ENCODE results near the gene CCDC157. TPM values are rescaled to one million over a fixed set of nuclear protein-coding genes. Genes with fewer than 3 reads are reported as not detected.

Gene CCDC157
- total RNA-seq: 1 to 10 TPM; 6.1 to 7.2 TPM
- polyA plus RNA-seq (2013, experiment 1 of 2): 6.6 TPM
- 4.5 TPM for polyA plus RNA-seq (2013, experiment 2 of 2)
- long read RNA-seq, experiment 1, partial matches to known transcripts: 0 of 2 reads
- long read RNA-seq, experiment 1, other reads (novel, unspliced or antisense): 1 of 2 reads
- long read RNA-seq, experiment 2, partial matches to known transcripts: 2 of 16 reads
- long read RNA-seq, experiment 2, other reads (novel, unspliced or antisense): 11 of 16 reads
- long read RNA-seq, experiment 3, transcript CCDC157-202 (3 exons, 1,759 nt): major isoform, 10 of 23 reads
- long read RNA-seq, experiment 3, transcript CCDC157-201 (12 exons, 3,001 nt): minor isoform, 5 of 23 reads
- long read RNA-seq, experiment 3, partial matches to known transcripts: 2 of 23 reads
- long read RNA-seq, experiment 3, other reads (novel, unspliced or antisense): 6 of 23 reads
- long read RNA-seq, experiment 4, partial matches to known transcripts: 0 of 5 reads
- long read RNA-seq, experiment 4, other reads (novel, unspliced or antisense): 2 of 5 reads

DNA sequence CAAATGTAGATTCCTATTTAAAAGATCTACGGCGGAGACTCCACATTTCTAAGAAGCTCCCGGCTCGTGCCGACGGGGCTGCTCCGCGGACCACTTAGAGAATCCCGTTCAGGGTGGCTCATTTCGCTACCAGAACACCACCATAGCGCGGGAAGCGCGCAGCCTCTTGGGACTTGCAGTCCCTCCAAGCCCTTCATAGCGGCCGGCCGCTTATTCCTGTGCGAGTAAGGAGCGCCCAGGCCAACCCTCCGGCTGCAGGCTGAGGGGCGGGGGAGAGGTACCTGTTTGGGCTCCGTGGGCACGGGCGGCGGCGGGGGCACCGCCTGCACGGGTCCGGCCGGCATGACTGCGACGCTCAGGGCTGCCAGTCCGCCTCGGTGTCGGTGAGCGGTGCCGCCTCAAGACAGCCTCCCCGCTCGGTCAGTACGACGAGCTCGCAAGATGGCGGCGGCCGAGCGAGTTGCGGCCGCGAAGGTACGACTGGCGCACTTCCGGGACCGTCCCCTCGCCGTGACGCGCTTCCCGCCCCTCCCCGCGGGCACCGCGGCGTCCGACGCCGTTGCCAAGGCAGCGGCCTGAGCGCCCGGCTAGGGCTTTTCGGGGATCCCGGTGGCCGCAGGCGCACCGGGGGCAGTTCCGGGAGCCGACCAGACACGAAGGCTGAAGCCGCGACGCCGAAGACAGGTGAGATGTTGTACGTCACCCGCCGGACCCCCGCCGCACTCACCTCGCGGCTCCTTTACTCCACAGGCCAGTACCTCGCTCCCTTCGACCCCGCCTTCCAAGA, at the start of gene CCDC157, which contains the start of gene SF3A1:
CCDC157 (plus strand) TSS at position 559 of the 787 bp plus-strand sequence. CDS start 8,994 bp downstream, outside the sequence.
SF3A1 (minus strand) TSS at position 446 of the 787 bp plus-strand sequence; CDS start at position 344, 102 bp downstream.
- Histone ChIP-seq H3K36me3 (ENCODE audit: control insufficient read depth, insufficient read depth, low read length) (peaks cover 23% of the 10 kb centered on the region), H3K27me3 (ENCODE audit: control insufficient read depth, insufficient read depth, low read length, poor library complexity, severe bottlenecking) (no peaks in the 10 kb centered on the region), H3K4me3 (ENCODE audit: low read length) (peak within 1 kb of the TSS; percentile 99), H3K9ac (ENCODE audit: extremely low read depth, low read length, poor library complexity, severe bottlenecking) (peak within 1 kb of the TSS; percentile 94), H3K27ac (ENCODE audit: low read depth, low read length) (peak within 1 kb of the TSS; percentile 95), H3K4me1 (ENCODE audit: control insufficient read depth, insufficient read depth, low read length) (peaks cover 5% of the 10 kb centered on the region), H3K9me3 (ENCODE audit: control insufficient read depth, low read length) (no peaks in the 10 kb centered on the region)
- peaks cover 19% of the 10 kb centered on the region for H3K36me3 Mint-ChIP-seq (ENCODE audit: low read depth)
- no peak for TF ChIP-seq CTCF (conservative IDR thresholded peaks at IDR 0.05)
- 0 to 1% methylated on average over 37 to 91 of the region's 91 CpGs for WGBS, 2 experiments (ENCODE audit: insufficient coverage in 1 of 2, insufficient read length in 1 of 2)
- peak; percentile 96 for DNase-seq
- peaks cover 25% of the 10 kb centered on the region for H3K4me1 Mint-ChIP-seq
- H3K4me3 Mint-ChIP-seq: peak within 1 kb of the TSS; percentile 97
- peaks cover 2% of the 10 kb centered on the region for H3K27me3 Mint-ChIP-seq (ENCODE audit: insufficient read depth)
- no peaks in the 10 kb centered on the region for H3K9me3 Mint-ChIP-seq
- peak within 1 kb of the TSS; percentile 97 for H3K27ac Mint-ChIP-seq

DNA sequence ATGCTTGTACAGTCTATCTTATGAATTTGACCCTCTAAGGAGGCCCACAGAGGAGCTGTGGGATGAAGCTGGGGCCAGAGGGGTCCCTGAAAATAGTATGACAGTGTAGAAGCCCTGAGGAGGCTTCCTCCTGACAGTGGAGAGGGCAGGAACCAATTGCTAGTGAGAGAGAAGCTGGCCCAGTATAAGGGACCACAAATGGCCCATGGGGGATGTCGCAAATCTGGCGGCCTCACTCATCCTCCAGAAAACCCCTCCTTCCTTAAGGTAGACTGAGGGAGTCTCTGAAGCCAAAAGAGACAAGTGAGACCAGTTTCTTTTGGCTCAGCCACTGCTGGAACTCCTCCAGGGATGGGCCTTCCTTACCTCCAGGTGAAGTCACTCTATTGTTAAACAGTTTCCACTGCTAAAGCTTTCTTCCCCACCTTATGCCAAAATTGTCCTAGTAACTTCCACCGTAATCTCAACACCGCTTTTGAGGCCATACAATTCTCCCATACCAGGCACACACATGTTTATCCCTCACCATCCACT, 49.7 kb upstream of the CCDC157 start:
- Mint-ChIP-seq H3K9me3 (no peaks in the 10 kb centered on the region), H3K27ac (no peak overlapping the region), H3K36me3 (ENCODE audit: low read depth) (peaks cover 4% of the 10 kb centered on the region), H3K4me1 (peaks cover 10% of the 10 kb centered on the region), H3K4me3 (no peak overlapping the region), H3K27me3 (ENCODE audit: insufficient read depth) (no peaks in the 10 kb centered on the region)
- H3K27ac ChIP-seq (ENCODE audit: low read depth, low read length): no peak overlapping the region
- H3K9me3 ChIP-seq (ENCODE audit: control insufficient read depth, low read length): no peaks in the 10 kb centered on the region
- no peak for DNase-seq
- no peaks in the 10 kb centered on the region for H3K4me1 ChIP-seq (ENCODE audit: control insufficient read depth, insufficient read depth, low read length)
- H3K36me3 ChIP-seq (ENCODE audit: control insufficient read depth, insufficient read depth, low read length): no peaks in the 10 kb centered on the region
- no peak overlapping the region for H3K4me3 ChIP-seq (ENCODE audit: low read length)
- no peak overlapping the region for H3K9ac ChIP-seq (ENCODE audit: extremely low read depth, low read length, poor library complexity, severe bottlenecking)
- no peaks in the 10 kb centered on the region for H3K27me3 ChIP-seq (ENCODE audit: control insufficient read depth, insufficient read depth, low read length, poor library complexity, severe bottlenecking)
- 81 to 92% methylated on average over 4 of the region's 4 CpGs for WGBS, 2 experiments (ENCODE audit: insufficient coverage in 1 of 2, insufficient read length in 1 of 2)
- no peak for TF ChIP-seq CTCF (conservative IDR thresholded peaks at IDR 0.05)

DNA sequence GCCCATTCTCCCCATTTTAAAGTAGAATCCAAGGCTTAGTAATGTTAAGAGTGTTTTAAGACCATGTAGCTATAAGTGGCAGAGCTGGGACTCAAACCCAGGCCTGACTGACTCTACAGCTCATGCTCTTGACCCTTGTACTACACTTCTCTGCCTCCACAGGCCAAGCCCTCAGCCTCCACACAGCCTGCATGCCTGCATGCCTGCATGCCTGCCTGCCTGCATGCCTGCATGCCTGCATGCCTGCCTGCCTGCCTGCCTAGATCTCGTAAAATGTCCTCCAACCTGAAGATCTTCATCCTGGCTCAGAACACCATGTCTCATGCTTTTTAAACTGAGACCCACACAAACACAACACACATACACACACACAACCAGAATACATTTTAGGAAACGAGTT, 48.7 kb upstream of the CCDC157 start:
- H3K4me3 Mint-ChIP-seq: no peak overlapping the region
- Histone ChIP-seq H3K27ac (ENCODE audit: low read depth, low read length) (no peak overlapping the region), H3K27me3 (ENCODE audit: control insufficient read depth, insufficient read depth, low read length, poor library complexity, severe bottlenecking) (no peaks in the 10 kb centered on the region), H3K4me1 (ENCODE audit: control insufficient read depth, insufficient read depth, low read length) (no peaks in the 10 kb centered on the region), H3K9me3 (ENCODE audit: control insufficient read depth, low read length) (no peaks in the 10 kb centered on the region), H3K36me3 (ENCODE audit: control insufficient read depth, insufficient read depth, low read length) (no peaks in the 10 kb centered on the region), H3K4me3 (ENCODE audit: low read length) (no peak overlapping the region), H3K9ac (ENCODE audit: extremely low read depth, low read length, poor library complexity, severe bottlenecking) (no peak overlapping the region)
- H3K27me3 Mint-ChIP-seq (ENCODE audit: insufficient read depth): no peaks in the 10 kb centered on the region
- no peaks in the 10 kb centered on the region for H3K9me3 Mint-ChIP-seq
- peaks cover 10% of the 10 kb centered on the region for H3K4me1 Mint-ChIP-seq
- 80 to 93% methylated on average over 1 to 2 of the region's 2 CpGs for WGBS, 2 experiments (ENCODE audit: insufficient coverage in 1 of 2, insufficient read length in 1 of 2)
- DNase-seq: no peak
- TF ChIP-seq CTCF (conservative IDR thresholded peaks at IDR 0.05): no peak
- H3K27ac Mint-ChIP-seq: no peak overlapping the region
- peaks cover 11% of the 10 kb centered on the region for H3K36me3 Mint-ChIP-seq (ENCODE audit: low read depth)

Data from endodermal cell (in vitro differentiated cells).